NCI-H1048 (cell line): Measurements from ENCODE around the gene CLMN.

Experiments
- DNase-seq: peaks from one replicate; lab custom pipeline; 2025; lab: John Stamatoyannopoulos, UW

CLMN gene

GRCh38 chr14:95136631-95137030 is 183.1 kb downstream of the CLMN start:
- no peak for DNase-seq

- DNase-seq, result no peak
Observed at GRCh38 chr14:95134304-95134933, 185.3 kb downstream of the CLMN start.

- no peak for DNase-seq
Observed at GRCh38 chr14:95133282-95133681, 186.4 kb downstream of the CLMN start.

GRCh38 chr14:95132760-95133159 is 186.9 kb downstream of the CLMN start:
- DNase-seq, result no peak
